Naive thymus-derived CD8-positive, alpha-beta T cell (primary cell): ENCODE results near the gene ITPR3. TPM values are rescaled to one million over a fixed set of nuclear protein-coding genes. Genes with fewer than 3 reads are reported as not detected.

Experiments
- ATAC-seq, 2 donors: fragments of 150-1000 bp; cut with Tn5 transposase in 1 of 2; sonication (Bioruptor Pico), chemical (Tn5 transposase) in 1 of 2; 1 replicate in 1 of 2; 2 replicates in 1 of 2; pipeline ENCODE4 v1.10.0; 2021; ENCODE audit warnings: mild to moderate bottlenecking in 2 of 2, moderate library complexity in 2 of 2
- POLR2A ChIA-PET: fragments of 350-600 bp; sonication (Branson Sonifier 250); formaldehyde crosslinking; loops from one replicate; lab custom pipeline; 2021; ENCODE audit warnings: antibody characterized with exemption; lab: Charles Lee
- DNase-seq, 10 donors: peaks; one replicate each; pipeline versions ENCODE4 v3.0.0 to v3.0.0-alpha.2; 2020 to 2022
- H3K27ac Mint-ChIP-seq, 10 donors: one replicate each; pipeline ENCODE4 v1.8.0; 2020 to 2022; ENCODE audit warnings: mild to moderate bottlenecking in 10 of 10, mixed read lengths in 10 of 10, moderate library complexity in 4 of 10, inconsistent platforms in 1 of 10
- H3K27me3 Mint-ChIP-seq, 5 donors: one replicate each; pipeline ENCODE4 v1.8.0; 2021 to 2022; ENCODE audit warnings: mixed read lengths in 5 of 5
- H3K36me3 Mint-ChIP-seq, 3 donors: one replicate each; pipeline ENCODE4 v1.8.0; 2020 to 2022; ENCODE audit warnings: mixed read lengths in 3 of 3, mild to moderate bottlenecking in 2 of 3, inconsistent platforms in 1 of 3
- H3K4me1 Mint-ChIP-seq, 4 donors: one replicate each; pipeline ENCODE4 v1.8.0; 2021 to 2022; ENCODE audit warnings: mixed read lengths in 4 of 4
- H3K4me3 Mint-ChIP-seq, 10 donors: one replicate each; pipeline ENCODE4 v1.8.0; 2020 to 2022; ENCODE audit warnings: mild to moderate bottlenecking in 10 of 10, mixed read lengths in 10 of 10, moderate library complexity in 6 of 10, inconsistent platforms in 1 of 10
- H3K9me3 Mint-ChIP-seq, 9 donors: one replicate each; pipeline ENCODE4 v1.8.0; 2020 to 2022; ENCODE audit warnings: mixed read lengths in 9 of 9, mild to moderate bottlenecking in 3 of 9, inconsistent platforms in 1 of 9, moderate library complexity in 1 of 9
- polyA plus RNA-seq, 3 donors: library from polyadenylated mRNA; unstranded; fragments of 300-500 nt; fragmentation: Illumina TruSeq; gene quantifications; one replicate each; pipeline ENCODE4 v1.2.3, GENCODE V29; 2021
- total RNA-seq, 8 experiments: library from RNA in 2 of 8; stranded (reverse) in 2 of 8; gene quantifications; one replicate each; pipeline ENCODE4 v1.2.3 and lab custom pipeline; 2021 to 2026

Gene ITPR3
- total and polyA plus RNA-seq, 5 experiments from 2014 or later, result 0.98 to 46.2 (median 4.9) TPM

- Mint-ChIP-seq H3K27me3 (no peaks in the 10 kb centered on the region), H3K4me1 (peaks cover 6 to 14% (median 11%) of the 10 kb centered on the region in 4 donors), H3K4me3 (no peak overlapping the region), H3K27ac (peak overlapping the region in 2 of 10 donors; percentile 43 to 69), H3K36me3 (peaks cover 5 to 77% (median 28%) of the 10 kb centered on the region in 3 donors), H3K9me3 (no peaks in the 10 kb centered on the region)
- ATAC-seq (no peak), DNase-seq (no peak)
- POLR2A ChIA-PET, result no interaction called here
Measured at GRCh38 chr6:33685411-33686224, 64.5 kb downstream of the ITPR3 start.

GRCh38 chr6:33686225-33686924 lies 65.3 kb downstream of the ITPR3 start:
- peak overlapping the region in 7 of 10 donors; percentile 40 to 71 (median 56) for H3K27ac Mint-ChIP-seq

GRCh38 chr6:33686981-33687975 lies 66.2 kb downstream of the ITPR3 start:
- POLR2A ChIA-PET, result interaction anchor here (1.3 kb wide), 1 partner anchor 10 kb away, joined by 5 read pairs; no protein-coding TSS in a partner anchor
- Mint-ChIP-seq H3K4me3 (no peak overlapping the region), H3K27me3 (no peaks in the 10 kb centered on the region), H3K4me1 (peaks cover 6 to 27% (median 20%) of the 10 kb centered on the region in 4 donors), H3K36me3 (peaks cover 5 to 78% (median 28%) of the 10 kb centered on the region in 3 donors), H3K27ac (peak overlapping the region in 1 of 10 donors; percentile 42), H3K9me3 (no peaks in the 10 kb centered on the region)
- ATAC-seq, result no peak
- no peak for DNase-seq

More at GRCh38 chr6:33686225-33686924, 65.3 kb downstream of the ITPR3 start:
- DNase-seq (no peak), ATAC-seq (no peak)
- H3K27me3 Mint-ChIP-seq, result no peaks in the 10 kb centered on the region
- H3K4me3 Mint-ChIP-seq, result no peak overlapping the region
- peaks cover 5 to 76% (median 28%) of the 10 kb centered on the region in 3 donors for H3K36me3 Mint-ChIP-seq
- peaks cover 6 to 18% (median 13%) of the 10 kb centered on the region in 4 donors for H3K4me1 Mint-ChIP-seq
- no peaks in the 10 kb centered on the region for H3K9me3 Mint-ChIP-seq
- POLR2A ChIA-PET, result interaction anchor here (1.3 kb wide), 1 partner anchor 11 kb away, joined by 5 read pairs; no protein-coding TSS in a partner anchor

- DNase-seq, result no peak
- H3K4me1 Mint-ChIP-seq, result peaks cover 12 to 28% (median 24%) of the 10 kb centered on the region in 4 donors
- peaks cover 5 to 72% (median 30%) of the 10 kb centered on the region in 3 donors for H3K36me3 Mint-ChIP-seq
- POLR2A ChIA-PET, result interaction anchor here (1.3 kb wide), 1 partner anchor 9 kb away, joined by 5 read pairs; no protein-coding TSS in a partner anchor
- no peaks in the 10 kb centered on the region for H3K27me3 Mint-ChIP-seq
- H3K27ac Mint-ChIP-seq, result no peak overlapping the region
- no peak overlapping the region for H3K4me3 Mint-ChIP-seq
- ATAC-seq, result no peak
- no peaks in the 10 kb centered on the region for H3K9me3 Mint-ChIP-seq
Measured at GRCh38 chr6:33688006-33688405, 66.9 kb downstream of the ITPR3 start.

DNA sequence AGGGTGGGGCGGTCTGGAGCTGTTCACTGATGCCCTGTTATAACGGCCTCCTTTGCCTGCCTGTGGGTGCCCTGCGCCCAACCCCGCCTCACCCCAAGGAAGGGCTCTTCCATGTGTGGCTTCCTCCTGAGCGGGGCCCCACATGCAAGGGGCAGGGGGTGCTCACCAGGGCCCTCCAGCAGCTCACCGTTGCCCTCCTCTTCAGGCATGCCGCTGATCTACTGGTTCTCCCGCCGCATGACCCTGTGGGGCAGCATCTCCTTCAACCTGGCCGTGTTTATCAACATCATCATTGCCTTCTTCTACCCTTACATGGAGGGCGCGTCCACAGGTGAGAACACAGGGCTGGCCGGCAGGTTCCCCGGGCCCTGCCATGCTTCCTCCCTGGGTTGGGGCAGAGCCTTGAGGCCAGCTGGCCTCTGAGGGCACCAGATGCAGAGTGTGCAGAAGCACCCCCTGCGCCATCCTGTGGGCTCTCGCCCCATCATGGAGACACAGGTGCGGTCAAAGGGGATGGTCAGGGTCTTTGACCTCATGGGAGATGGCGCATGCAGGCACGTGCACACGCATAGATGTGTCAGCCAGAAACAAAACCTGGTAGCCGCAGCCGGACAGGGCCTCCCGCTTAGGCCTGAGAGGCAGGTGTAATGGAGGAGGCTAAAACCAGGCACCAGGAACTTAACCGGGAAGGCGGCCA lies 67.5 kb downstream of the ITPR3 start:
- DNase-seq (peak in 1 of 10 donors; percentile 21), ATAC-seq (no peak)
- no peak overlapping the region for H3K4me3 Mint-ChIP-seq
- H3K27me3 Mint-ChIP-seq, result no peaks in the 10 kb centered on the region
- H3K27ac Mint-ChIP-seq, result peak overlapping the region in 3 of 10 donors; percentile 28 to 72 (median 43)
- peaks cover 12 to 28% (median 25%) of the 10 kb centered on the region in 4 donors for H3K4me1 Mint-ChIP-seq
- H3K36me3 Mint-ChIP-seq, result peaks cover 5 to 66% (median 29%) of the 10 kb centered on the region in 3 donors
- POLR2A ChIA-PET, result no interaction called here
- H3K9me3 Mint-ChIP-seq, result no peaks in the 10 kb centered on the region

DNA sequence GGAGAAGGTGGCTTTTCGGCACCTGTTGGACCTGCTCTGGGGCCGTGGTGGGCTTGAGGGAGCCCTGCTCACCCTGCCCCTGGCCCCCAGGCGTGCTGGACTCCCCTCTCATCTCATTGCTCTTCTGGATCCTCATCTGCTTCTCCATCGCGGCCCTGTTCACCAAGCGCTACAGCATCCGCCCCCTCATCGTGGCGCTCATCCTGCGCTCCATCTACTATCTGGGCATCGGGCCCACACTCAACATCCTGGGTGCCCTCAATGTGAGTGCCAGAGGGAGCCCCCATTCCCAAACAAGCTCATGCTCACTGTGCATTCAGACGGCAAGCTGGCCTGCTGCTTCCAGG lies 68.0 kb downstream of the ITPR3 start:
- H3K4me3 Mint-ChIP-seq, result no peak overlapping the region
- POLR2A ChIA-PET, result no interaction called here
- H3K36me3 Mint-ChIP-seq, result peaks cover 5 to 61% (median 27%) of the 10 kb centered on the region in 3 donors
- peaks cover 14 to 32% (median 29%) of the 10 kb centered on the region in 4 donors for H3K4me1 Mint-ChIP-seq
- no peaks in the 10 kb centered on the region for H3K9me3 Mint-ChIP-seq
- no peak for ATAC-seq
- no peaks in the 10 kb centered on the region for H3K27me3 Mint-ChIP-seq
- peak overlapping the region in 3 of 10 donors; percentile 65 to 72 (median 67) for H3K27ac Mint-ChIP-seq
- DNase-seq, result peak in 1 of 10 donors; percentile 16

DNA sequence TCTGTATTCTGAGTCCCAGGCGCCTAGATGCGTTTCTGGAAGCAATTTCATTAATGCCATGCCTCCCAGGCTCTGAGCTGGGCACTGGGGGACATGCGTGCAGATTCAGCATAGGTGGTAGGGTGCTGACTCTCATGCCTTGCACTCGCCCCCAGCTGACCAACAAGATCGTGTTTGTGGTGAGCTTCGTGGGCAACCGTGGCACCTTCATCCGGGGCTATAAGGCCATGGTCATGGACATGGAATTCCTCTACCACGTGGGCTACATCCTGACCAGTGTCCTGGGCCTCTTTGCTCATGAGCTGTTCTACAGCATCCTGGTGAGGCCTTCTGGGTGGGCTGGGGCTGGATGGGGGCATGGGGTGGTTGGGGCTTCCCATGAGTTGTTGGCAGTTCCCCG lies 68.8 kb downstream of the ITPR3 start:
- H3K27me3 Mint-ChIP-seq, result no peaks in the 10 kb centered on the region
- ATAC-seq, result no peak
- peak overlapping the region in 6 of 10 donors; percentile 19 to 72 (median 40) for H3K27ac Mint-ChIP-seq
- peak in 1 of 10 donors; percentile 50 for DNase-seq
- H3K4me1 Mint-ChIP-seq, result peaks cover 20 to 40% (median 36%) of the 10 kb centered on the region in 4 donors
- POLR2A ChIA-PET, result interaction anchor here (1.2 kb wide), 1 partner anchor 21 kb away, joined by 4 read pairs; no protein-coding TSS in a partner anchor
- no peaks in the 10 kb centered on the region for H3K9me3 Mint-ChIP-seq
- H3K36me3 Mint-ChIP-seq, result peaks cover 5 to 55% (median 24%) of the 10 kb centered on the region in 3 donors
- no peak overlapping the region for H3K4me3 Mint-ChIP-seq

DNA sequence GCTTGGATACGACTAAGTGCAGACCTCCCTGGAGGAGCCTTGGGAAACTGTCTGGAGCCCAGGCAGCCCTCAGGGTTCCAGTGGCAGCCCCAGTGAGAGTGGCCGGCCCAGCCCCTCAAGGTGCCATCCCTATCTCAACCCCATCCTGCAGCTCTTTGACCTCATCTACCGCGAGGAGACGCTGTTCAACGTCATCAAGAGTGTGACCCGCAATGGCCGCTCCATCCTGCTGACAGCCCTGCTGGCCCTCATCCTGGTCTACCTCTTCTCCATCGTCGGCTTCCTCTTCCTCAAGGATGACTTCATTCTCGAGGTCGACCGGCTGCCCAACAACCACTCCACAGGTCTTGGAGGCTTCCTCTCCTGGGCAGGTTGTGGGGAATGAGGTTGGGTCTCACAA lies 69.6 kb downstream of the ITPR3 start:
- Mint-ChIP-seq H3K27me3 (no peaks in the 10 kb centered on the region), H3K4me3 (no peak overlapping the region), H3K27ac (peak overlapping the region in 9 of 10 donors; percentile 29 to 98 (median 95)), H3K4me1 (peaks cover 20 to 49% (median 45%) of the 10 kb centered on the region in 4 donors), H3K9me3 (no peaks in the 10 kb centered on the region), H3K36me3 (peaks cover 5 to 49% (median 24%) of the 10 kb centered on the region in 3 donors)
- ATAC-seq (no peak), DNase-seq (no peak)
- POLR2A ChIA-PET, result interaction anchor here (1.2 kb wide), 1 partner anchor 20 kb away, joined by 4 read pairs; no protein-coding TSS in a partner anchor

DNA sequence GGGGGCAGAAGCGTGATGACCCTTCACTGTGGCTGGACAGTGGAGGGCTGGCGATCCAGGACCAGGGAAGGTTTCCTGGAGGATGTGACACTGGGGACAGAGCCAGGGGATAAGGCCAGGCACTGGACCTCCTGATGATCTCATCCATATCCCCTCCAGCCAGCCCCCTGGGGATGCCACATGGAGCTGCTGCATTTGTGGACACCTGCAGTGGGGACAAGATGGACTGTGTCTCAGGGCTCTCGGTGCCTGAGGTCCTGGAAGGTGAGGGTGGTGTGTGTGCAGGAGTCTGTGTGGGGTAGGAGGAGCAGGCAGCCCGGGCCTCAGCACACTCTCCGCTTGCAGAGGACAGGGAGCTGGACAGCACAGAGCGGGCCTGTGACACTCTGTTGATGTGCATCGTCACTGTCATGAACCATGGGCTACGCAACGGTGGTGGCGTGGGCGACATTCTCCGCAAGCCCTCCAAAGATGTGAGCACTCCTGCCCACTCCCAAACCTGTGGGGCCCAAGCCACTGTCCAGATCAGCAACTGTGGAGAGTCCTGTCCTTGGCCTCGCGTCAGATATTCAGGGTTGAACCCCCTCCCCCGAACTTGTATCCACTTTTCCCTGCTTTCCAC lies 70.4 kb downstream of the ITPR3 start:
- DNase-seq, result no peak
- POLR2A ChIA-PET, result interaction anchor here (1.2 kb wide), 1 partner anchor 99 kb away, joined by 3 read pairs; no protein-coding TSS in a partner anchor
- peak overlapping the region; percentile 77 to 98 (median 96) for H3K27ac Mint-ChIP-seq
- no peak for ATAC-seq
- H3K4me3 Mint-ChIP-seq, result peak overlapping the region in 2 of 10 donors; percentile 36 to 75
- H3K36me3 Mint-ChIP-seq, result peaks cover 2 to 42% (median 21%) of the 10 kb centered on the region in 3 donors
- peaks cover 23 to 57% (median 53%) of the 10 kb centered on the region in 4 donors for H3K4me1 Mint-ChIP-seq
- H3K27me3 Mint-ChIP-seq, result no peaks in the 10 kb centered on the region
- no peaks in the 10 kb centered on the region for H3K9me3 Mint-ChIP-seq

DNA sequence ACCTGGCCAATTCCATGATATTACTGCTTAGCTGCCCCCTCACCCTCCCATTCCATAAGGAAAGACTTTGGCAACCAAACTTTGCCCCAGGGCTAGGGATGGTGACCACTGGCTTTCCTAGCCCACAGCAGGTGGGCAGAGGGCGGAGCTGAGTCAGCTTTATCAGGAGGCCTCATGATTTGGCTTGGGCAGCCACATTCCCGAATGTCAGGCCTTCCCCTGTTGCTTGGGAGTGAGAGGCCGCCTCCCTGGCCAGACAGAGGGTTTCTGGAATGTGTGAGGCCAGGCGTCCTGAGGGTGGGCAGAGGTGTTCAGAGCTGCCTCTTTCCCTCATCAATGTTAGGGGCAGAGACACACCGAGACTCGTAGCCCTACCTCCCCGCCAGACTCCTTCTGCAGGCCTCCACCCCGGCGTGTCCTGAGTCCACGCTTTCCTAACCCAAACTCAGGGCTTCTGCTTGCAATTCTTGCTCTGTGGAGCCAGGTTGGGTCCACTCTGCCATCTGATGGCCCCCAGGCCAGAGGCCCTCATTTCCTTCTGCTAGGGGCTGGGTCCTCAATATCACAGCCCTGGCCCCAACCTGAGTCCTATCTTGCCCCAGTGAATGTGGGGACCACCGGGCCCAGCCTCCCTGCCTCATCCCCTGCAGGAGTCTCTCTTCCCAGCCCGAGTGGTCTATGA lies 71.1 kb downstream of the ITPR3 start:
- POLR2A ChIA-PET, result interaction anchor here (1.2 to 3.1 kb wide), 4 partner anchors 21 to 348 kb away, joined by 3 to 25 read pairs (median 4); partner anchors contain the start of gene ITPR3
- Mint-ChIP-seq H3K27me3 (no peaks in the 10 kb centered on the region), H3K4me3 (peak overlapping the region; percentile 16 to 82 (median 64)), H3K27ac (peak overlapping the region; percentile 95 to 99 (median 97)), H3K36me3 (peaks cover 0 to 37% (median 20%) of the 10 kb centered on the region in 3 donors), H3K9me3 (no peaks in the 10 kb centered on the region), H3K4me1 (peaks cover 26 to 63% (median 59%) of the 10 kb centered on the region in 4 donors)
- DNase-seq (peak in 1 of 10 donors; percentile 4), ATAC-seq (no peak)
